GM18502 (cell line): ENCODE measurements around the gene NSD2.
"Not testable (repeated sequence)": the region's sequence is repeated elsewhere in the genome, so short reads cannot be mapped to it uniquely, and the experiment has no call there.

ENCODE experiments used
- ATAC-seq: cut with Tn5 transposase; IDR thresholded peaks from one replicate; pipeline ENCODE4 v1.9.1; 2021; ENCODE audit warnings: mild to moderate bottlenecking; ENCODE audit not compliant: unreplicated experiment, poor library complexity

The NSD2 gene

DNA sequence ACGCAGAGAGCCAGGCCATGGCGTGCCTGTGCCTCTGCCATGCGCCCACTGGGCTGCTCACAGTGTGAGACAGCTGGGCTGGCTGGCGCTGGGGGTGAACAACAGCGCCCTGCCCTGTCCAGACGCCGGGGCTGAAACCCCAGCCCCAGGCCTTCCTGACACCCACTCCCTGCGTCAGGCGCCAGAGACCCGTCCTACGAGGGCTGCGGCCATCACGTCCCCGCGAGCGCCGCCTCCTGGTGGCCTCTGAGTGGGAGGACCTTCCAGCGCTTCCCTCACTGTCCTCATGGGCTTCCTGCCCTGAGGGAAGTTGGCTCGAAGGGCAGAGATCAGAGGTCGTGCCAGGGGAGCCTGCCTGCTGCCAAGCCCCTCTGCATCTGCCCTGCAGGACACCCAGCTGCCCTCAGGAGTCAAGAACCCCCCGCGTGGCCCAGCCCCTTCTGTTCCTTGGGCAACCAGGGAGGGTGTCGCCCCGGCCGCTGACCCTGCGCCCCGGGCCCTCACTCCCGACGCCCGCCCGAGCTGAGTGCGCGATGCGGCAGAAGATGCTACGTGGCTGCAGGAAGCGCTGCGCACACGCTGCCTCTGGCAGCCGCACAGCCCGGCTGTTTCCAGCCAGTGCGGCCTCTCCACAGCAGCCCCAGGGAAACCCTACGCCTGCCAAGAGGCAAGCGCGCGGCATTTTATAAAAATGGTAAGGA lies 121.4 kb downstream of the NSD2 start:
- ATAC-seq = no peak

DNA sequence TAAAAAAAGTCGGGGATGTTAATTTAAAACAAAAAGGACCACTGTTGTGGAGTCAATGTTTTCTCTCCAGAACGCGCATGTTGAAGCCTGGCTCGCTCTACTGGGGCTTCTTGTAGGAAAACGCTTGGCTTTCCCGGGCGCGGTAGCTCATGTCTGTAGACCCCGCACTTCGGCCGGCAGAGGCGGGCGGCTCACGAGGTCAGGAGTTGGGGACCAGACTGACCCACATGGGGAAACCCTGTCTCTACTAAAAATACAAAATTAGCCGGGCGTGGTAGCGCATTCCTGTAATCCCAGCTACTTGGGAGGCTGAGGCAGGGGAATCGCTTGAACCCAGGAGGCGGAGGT lies 122.0 kb downstream of the NSD2 start:
- ATAC-seq = no peak

DNA sequence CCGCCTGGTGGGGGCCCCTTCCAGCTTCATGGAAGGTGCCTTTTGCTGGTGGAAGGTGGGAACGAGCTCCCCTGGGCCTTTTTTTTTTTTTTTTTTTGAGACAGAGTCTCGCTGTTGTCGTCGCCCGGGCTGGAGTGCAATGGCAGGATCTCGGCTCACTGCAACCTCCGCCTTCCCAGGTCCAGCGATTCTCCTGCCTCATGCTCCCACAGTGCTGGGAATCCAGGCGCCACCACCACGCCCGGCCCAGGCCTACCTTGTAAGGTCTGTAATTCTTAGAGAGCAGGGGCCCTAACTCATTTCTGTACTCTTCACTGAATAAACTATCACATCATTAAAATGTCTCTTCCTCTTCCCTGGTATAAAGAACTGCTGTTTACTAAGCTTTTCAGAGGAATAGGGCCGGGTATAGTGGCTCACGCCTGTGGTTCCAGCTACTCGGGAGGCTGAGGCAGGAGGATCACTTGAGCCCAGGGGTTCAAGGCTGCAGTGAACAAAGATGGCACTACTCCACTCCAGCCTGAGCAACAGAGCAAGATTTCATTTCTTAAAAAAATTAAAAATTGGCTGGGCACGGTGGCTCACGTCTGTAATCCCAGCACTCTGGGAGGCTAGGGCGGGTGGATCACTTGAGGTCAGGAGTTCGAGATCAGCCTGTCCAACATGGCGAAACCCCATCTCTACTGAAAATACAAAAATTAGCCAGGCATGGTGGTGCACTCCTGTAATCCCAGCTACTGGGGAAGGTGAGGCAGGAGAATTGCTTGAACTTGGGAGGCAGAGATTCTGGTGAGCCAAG lies 122.7 kb downstream of the NSD2 start:
- not testable (repeated sequence) for ATAC-seq

DNA sequence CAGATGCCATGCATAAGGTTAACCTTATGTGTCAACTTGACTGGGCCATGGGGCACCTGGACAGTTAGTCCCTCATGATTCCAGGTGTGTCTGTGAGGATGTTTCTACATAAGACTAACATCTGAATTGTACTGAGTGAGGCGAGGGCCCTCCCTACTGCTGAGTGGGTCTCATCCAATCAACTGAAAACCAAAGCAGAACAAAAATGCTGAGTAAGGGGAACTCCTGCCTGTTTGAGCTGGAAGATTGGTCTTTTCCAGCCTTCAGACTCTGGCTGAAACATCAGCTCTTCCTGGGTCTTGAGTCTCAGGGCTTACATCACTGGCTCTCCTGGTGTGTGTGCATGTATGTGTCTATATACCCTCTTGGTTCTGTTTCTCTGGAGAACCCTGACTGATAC lies 123.7 kb downstream of the NSD2 start:
- ATAC-seq = no peak

DNA sequence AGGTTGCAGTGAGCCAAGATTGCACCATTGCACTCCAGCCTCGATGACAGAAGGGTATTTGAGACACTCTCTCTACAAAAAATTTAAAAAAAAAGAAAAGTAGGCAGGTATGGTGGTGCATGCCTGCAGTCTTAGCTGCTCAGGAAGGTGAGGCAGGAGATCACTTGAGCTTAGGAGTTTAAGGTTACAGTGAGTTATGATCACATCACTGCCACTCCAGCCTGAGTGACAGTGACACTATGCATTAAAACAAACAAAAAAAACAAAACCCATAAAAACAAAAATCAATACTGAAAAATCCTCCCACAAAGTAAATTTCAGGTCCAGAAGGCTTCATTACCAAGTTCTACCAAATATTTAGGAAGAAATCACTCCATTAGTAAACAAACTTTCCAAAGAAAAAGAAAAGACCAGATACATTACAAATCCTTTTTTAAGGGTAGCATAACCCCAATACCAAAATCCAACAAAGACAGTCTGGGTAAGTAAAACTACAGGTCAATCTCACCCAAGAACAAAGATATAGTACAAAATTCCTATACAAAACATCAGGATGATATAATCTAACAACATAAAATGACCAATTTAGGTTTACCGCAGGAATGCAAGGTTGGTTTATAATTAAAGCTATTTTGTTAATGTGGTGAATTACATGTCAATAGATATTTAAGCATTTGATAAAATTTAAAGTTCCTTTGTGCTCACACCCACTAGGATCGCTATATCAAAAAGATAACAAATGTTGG lies 125.8 kb downstream of the NSD2 start:
- ATAC-seq = no peak

DNA sequence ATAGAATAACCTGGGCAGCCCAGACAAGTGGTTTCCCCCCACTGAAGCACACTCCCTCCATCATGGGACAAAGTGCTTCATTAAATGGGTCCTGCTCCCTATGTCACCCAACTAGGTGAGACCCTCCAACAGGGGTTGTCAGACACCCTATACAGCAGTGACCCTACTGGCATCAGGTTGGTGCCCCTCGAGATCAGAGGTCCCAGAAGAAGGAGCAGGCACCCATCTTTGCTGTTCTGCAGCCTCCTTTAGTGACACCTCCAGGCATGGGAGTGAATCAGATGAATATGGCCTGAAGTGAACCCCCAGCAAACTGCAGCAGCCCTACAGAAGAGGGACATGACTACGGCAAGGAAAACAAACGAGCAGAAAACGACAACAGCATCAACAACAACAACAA lies 126.5 kb downstream of the NSD2 start:
- ATAC-seq = no peak

DNA sequence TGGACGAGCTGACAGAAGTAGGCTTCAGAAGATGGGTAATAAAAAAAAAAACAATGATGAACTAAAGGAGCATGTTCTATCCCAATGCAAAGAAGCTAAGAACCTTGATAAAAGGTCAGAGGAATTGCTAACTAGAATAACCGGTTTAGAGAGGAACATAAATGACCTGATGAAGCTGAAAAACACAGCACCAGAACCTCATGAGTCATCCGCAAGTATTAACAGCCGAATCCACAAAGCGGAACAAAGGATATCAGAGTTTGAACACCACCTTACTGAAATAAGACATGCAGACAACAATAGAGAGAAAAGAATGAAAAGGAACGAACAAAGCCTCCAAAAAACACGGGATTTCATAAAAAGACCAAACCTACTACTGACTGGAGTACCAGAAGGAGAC lies 127.1 kb downstream of the NSD2 start:
- no peak for ATAC-seq

DNA sequence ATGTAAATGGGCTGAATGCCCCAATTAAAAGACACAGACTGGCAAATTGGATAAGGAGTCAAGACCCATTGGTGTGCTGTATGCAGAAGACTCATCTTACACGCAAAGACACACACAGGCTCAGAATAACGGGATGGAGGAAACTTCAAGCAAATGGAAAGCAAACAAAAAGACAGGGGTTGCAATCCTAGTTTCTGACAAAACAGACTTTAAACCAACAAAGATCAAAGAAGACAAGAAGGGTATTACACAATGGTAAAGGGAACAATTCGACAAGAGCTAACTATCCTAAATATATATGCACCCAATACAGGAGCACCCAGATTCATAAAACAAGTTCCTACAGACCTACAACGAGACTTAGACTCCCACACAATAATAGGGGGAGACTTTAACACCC lies 128.1 kb downstream of the NSD2 start:
- ATAC-seq = not testable (repeated sequence)

DNA sequence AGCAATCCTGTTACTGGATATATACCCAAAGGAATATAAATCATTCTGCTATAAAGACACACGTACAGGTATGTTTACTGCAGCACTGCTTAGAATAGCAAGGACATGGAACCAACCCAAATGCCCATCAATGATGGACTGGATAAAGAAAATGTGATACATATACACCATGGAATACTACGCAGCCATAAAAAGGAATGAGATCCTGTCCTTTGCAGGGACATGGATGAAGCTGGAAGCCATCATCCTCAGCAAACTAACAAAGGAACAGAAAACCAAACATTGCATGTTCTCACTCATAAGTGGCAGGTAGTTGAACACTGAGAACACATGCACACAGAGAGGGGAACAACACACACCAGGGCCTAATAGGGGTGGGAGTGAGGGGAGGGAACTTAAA lies 132.2 kb downstream of the NSD2 start:
- ATAC-seq = not testable (repeated sequence)

DNA sequence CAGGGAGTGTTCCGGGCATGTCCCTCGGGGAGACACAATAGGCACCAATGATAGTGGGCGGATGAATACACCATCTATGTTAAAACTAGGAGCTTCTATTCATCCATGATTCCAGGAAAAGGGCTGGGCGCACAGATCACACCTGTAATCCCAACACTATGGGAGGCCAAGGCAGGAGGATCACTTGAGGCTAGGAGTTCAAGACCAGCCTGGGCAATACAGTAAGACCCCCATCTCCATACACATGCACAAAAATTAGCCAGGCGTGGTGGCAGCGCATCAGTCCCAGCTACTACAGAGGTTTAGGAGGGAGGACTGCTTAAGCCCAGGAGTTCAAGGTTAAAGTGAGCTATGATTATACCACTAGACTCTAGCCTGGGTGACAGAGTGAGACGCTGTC lies 135.2 kb downstream of the NSD2 start:
- no peak for ATAC-seq

DNA sequence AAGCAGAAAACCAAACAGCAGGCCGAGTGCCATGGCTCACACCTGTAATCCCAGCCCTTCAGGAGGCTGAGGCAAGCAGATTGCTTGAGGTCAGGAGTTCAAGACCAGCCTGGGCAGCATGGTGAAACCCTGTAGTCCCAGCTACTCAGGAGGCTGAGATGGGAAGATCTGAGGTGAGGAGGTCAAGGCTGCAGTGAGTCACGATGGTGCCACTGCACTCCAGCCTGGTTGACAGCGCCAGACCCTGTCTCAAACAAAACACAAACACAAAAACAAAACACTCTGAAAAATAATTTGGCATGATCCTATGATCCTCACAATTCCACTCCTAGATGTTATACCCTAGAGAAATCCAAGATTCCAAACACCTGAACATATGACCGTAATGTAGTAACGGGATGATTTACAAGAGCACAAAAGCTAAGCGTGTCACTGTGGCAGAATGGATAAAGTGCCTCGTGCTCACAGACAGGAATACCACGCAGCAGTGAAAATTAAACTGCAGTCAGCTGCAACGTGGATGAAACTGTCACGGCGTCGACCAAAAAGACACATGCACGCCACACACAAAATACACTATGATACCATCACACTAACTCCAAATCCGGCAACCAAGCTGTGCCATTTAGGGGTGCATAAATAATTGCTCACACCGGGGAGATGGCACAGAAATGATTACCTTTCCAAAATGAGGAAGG lies 135.9 kb downstream of the NSD2 start:
- ATAC-seq = no peak

DNA sequence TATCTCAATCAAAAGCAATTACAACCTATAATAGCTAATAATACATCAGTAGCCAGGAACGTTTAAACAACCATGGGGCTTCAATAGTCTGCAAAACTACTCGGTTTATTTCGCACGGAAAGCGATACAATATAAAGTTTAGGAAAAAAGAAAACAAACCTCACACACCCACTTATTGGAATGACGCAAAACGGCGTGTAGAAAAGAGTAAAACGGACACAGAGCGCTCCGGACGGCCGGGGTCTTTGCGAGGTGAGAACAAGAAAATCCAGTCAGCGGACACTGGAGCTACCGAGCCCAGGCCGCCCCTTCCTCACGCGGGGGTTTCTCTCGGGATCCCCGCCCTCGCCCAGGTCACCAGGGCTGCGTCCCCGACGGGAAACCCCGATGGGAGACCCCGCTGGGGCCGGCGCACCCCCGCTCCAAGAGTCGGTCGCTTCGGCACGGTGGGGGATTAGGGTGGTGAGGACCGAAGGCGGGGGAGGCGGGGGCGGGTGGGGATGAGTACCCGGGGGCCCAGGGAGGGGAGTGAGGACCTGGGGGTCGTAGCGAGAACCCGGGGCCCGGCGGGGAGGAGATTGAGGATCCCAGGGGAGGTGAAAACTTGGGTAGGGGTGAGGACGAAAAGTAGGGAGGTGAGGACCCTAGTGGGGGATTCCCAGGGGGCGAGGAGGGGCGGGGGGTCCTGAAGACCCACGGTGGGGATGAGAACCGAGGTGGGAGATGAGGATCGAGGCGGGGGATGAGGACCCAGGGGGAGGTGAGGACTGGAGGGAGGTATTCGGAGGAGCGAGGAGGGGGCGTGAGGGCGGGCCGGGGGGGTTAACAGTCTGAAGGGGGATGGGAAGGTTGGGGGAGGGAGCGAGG lies 136.8 kb downstream of the NSD2 start:
- ATAC-seq = no peak

DNA sequence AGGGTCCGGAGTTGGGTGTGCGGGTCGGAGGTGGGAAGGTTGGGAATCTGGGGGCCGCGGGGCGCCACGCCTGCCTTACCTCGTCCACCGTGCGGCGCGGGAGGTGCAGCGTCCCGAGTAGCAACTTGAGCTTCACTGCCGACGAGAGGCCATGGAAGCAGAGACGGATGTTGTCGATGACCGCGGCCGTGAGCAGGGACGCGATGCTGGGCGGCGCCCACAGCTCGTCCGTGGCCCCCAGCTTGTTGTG lies 137.4 kb downstream of the NSD2 start:
- no peak for ATAC-seq

DNA sequence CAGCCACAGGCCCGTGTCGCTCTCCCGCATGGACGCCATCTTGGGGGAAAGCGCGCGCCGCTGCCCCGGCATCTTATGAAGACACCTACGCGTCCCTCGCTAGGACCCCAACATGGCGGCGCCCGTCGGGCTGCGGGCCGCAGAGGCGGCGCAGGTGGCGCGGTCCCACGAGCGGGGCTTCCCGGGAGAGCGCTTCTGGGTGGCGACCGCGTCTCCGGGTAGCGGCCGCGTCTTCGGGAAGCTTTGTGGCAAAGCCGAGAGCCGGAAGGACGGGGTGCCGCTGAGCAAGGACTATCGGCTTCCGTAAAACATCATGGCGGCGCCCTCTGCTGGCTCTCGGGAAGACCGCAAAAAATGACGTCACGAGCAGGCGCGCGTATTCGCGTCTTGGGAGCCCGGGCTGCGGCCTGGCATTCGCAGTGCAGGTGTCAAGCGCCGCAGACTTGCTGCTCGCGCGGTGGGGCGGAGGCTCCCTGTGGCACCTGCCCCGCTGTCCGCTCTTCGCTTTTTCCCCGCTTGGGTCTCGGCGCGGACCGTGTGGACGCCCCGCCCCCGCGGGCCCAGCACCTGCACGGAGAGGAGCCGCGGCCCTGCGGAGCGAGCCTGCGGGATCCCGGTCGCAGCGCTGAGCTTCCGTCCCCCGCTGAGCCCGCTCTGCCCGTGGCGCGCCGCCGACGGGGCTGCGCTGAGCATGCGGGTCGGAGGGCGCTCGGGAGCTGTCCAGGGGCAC lies 137.9 kb downstream of the NSD2 start, which contains the start of gene NELFA:
Gene NELFA (minus strand): TSS at position 54 of the 730 bp plus-strand sequence. CDS start 15 bp downstream, at position 39.
- peak; percentile 85 for ATAC-seq

DNA sequence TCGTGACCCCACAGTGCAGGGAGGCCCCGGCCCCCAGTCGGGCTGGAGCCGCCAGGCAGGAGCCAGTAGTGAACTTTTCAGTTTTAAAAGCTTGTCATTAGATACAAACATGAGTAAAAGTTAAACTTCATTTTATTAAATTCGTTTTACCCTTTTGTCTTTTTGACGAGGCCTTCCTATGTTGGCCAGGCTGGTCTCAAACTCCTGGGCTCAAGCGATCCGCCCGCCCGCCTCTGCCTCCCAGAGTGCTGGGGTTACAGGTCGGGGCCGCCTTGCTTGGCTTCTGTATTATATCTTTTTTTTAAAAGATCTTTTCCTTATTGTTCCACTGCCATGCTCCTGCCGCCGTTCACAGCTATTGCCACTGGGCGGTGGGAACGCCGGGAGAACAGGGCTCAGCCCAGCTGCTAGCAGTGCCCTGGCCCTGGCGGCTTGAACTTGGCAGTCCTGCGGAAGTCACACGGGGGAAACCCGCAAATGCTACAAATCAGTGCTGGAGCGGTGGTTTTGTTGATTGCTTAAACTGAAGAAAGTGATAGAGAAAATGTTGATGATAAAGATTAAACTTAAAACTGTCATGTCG lies 138.5 kb downstream of the NSD2 start:
- peak; percentile 17 for ATAC-seq

DNA sequence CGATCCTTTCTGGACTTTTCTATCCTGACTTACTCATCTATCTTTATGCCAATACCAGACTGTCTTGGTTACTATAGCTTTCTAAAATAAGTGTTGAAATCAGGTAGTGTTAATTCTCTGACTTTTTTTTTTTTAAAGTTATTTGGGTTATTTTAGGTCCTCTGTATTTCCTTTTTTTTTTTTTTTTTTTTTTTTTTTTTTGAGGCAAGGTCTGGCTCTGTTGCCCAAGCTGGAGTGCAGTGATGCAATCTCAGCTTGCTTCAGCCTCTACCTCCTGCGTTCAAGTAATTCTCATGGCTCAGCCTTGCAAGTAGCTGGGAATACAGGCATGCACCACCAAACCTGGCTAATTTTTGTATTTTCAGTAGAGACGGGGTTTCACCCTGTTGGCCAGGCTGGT lies 140.4 kb downstream of the NSD2 start:
- ATAC-seq = no peak

DNA sequence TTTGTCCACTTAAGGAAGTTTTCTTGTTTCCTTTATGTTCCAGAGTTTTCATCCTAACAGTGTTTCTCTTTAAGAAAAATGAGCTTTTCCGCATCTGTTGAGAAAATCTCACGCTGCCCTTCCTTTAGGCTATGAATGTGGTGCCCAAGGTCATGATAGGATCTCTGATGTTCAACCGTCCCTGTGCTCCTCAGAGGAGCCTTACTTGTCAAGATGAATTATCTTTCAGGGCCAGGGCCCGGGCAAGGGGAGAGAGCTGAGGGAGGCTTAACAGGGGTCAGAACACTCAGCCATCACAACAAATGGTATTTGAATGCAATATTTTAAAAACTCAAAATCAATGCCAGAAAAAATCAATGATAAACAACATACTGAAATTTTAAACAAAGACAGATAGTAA lies 143.8 kb downstream of the NSD2 start:
- ATAC-seq = no peak

DNA sequence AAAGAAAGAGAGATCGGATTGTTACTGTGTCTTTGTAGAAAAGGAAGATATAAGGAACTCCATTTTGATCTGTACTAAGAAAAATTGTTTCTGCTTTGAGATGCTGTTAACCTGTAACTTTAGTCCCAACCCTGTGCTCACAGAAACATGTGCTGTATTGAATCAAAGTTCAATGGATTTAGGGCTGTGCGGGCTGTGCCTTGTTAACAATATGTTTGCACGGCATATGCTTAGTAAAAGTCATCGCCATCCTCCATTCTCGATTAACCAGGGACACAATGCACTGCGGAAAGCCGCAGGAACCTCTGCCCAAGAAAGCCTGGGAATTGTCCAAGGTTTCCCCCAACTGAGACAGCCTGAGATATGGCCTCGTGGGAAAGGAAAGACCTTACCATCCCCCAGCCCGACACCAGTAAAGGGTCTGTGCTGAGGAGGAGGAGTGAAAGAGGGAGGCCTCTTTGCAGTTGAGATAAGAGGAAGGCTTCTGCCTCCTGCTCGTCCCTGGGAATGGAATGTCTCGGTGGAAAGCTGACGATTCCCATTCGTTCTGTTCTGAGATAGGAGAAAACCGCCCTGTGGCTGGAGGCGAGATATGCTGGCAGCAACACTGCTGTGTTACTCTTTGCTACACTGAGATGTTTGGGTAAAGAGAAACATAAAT lies 150.3 kb downstream of the NSD2 start:
- ATAC-seq = not testable (repeated sequence)
